ENCODE results near the gene TRAM2.

DNA sequence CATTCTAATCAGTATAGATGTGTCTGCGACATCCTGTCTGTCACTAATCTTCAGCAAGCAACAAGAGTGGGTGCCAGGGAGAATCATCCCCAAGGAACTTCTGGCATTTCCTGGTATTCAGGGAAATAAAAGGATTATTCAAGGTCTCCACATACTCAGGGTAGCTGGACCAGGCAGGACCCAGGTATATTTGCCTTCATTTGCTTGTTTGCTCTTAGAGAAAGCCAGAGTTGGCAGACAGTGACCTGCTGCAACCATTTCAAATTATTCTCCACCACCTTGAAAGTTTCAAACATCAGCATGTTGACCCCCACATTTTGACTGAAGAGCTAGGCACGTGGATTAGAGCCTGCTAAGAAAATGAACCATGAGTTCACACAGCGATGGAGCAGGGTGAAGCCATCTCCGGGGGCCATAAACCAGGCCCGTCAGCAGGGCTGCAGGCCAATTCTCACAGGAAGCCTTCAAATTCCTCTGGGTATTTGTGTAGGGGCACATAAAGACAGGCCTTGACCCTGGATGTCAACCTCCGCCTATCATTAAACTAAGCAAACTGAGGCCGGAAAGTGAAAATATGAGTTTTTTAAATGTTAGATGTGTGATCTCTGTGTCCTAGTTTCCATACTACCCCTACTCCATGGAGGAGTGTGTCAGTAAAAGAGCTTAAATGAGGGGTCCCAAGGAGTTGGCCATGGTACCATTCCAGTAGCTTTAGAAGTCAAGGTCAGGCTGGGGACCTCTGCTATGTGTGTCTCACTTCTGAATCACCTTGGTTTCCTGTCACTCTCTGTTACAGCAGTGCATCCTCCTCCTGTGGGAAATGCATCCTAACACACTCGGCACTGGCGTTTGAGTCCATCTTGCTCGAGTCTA is 32.9 kb downstream of the TRAM2 start:
- TF ChIP-seq, protein P1, sequence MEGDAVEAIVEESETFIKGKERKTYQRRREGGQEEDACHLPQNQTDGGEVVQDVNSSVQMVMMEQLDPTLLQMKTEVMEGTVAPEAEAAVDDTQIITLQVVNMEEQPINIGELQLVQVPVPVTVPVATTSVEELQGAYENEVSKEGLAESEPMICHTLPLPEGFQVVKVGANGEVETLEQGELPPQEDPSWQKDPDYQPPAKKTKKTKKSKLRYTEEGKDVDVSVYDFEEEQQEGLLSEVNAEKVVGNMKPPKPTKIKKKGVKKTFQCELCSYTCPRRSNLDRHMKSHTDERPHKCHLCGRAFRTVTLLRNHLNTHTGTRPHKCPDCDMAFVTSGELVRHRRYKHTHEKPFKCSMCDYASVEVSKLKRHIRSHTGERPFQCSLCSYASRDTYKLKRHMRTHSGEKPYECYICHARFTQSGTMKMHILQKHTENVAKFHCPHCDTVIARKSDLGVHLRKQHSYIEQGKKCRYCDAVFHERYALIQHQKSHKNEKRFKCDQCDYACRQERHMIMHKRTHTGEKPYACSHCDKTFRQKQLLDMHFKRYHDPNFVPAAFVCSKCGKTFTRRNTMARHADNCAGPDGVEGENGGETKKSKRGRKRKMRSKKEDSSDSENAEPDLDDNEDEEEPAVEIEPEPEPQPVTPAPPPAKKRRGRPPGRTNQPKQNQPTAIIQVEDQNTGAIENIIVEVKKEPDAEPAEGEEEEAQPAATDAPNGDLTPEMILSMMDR (IDR thresholded peaks at IDR 0.05) = no peak
- TF ChIP-seq POLR2A (IDR thresholded peaks at IDR 0.05) = no peak
